Measurements from ENCODE around the gene COL4A1.

The COL4A1 gene

GRCh38 chr13:110248449-110249143 is 58.4 kb downstream of the COL4A1 start:
- no peaks in the 10 kb centered on the region for H3K27me3 ChIP-seq (ENCODE audit: insufficient read depth, insufficient read length)
- no peak for DNase-seq (ENCODE audit: low read depth, low spot score)
- H3K36me3 ChIP-seq (ENCODE audit: insufficient read depth, insufficient read length, low read length), result peaks cover 6% of the 10 kb centered on the region
- no peaks in the 10 kb centered on the region for H3K4me1 ChIP-seq (ENCODE audit: insufficient read depth, insufficient read length)
- TF ChIP-seq SUZ12 (IDR thresholded peaks at IDR 0.05; ENCODE audit: extremely low read depth, insufficient read depth, insufficient read length) (no peak), YY1 (IDR thresholded peaks at IDR 0.05; ENCODE audit: insufficient read depth, insufficient read length) (no peak), ZNF274 (IDR thresholded peaks at IDR 0.05; ENCODE audit: low read depth, low read length) (no peak)
- H3K9ac ChIP-seq (ENCODE audit: insufficient read length, low read depth), result no peak overlapping the region
- no peak overlapping the region for H3K4me3 ChIP-seq (ENCODE audit: insufficient read length, low read depth)
- no peaks in the 10 kb centered on the region for H3K9me3 ChIP-seq (ENCODE audit: insufficient read depth, low read length)

GRCh38 chr13:110246530-110246929 is 60.4 kb downstream of the COL4A1 start:
- H3K9me3 ChIP-seq (ENCODE audit: insufficient read depth, low read length), result no peaks in the 10 kb centered on the region
- no peaks in the 10 kb centered on the region for H3K27me3 ChIP-seq (ENCODE audit: insufficient read depth, insufficient read length)
- peaks cover 6% of the 10 kb centered on the region for H3K36me3 ChIP-seq (ENCODE audit: insufficient read depth, insufficient read length, low read length)
- H3K4me1 ChIP-seq (ENCODE audit: insufficient read depth, insufficient read length), result no peaks in the 10 kb centered on the region
- no peak for DNase-seq (ENCODE audit: low read depth, low spot score)
- TF ChIP-seq SUZ12 (IDR thresholded peaks at IDR 0.05; ENCODE audit: extremely low read depth, insufficient read depth, insufficient read length) (no peak), YY1 (IDR thresholded peaks at IDR 0.05; ENCODE audit: insufficient read depth, insufficient read length) (no peak), ZNF274 (IDR thresholded peaks at IDR 0.05; ENCODE audit: low read depth, low read length) (no peak)
- no peak overlapping the region for H3K4me3 ChIP-seq (ENCODE audit: insufficient read length, low read depth)
- no peak overlapping the region for H3K9ac ChIP-seq (ENCODE audit: insufficient read length, low read depth)

- no peaks in the 10 kb centered on the region for H3K4me1 ChIP-seq (ENCODE audit: insufficient read depth, insufficient read length)
- TF ChIP-seq SUZ12 (IDR thresholded peaks at IDR 0.05; ENCODE audit: extremely low read depth, insufficient read depth, insufficient read length) (no peak), ZNF274 (IDR thresholded peaks at IDR 0.05; ENCODE audit: low read depth, low read length) (no peak), YY1 (IDR thresholded peaks at IDR 0.05; ENCODE audit: insufficient read depth, insufficient read length) (no peak)
- H3K27me3 ChIP-seq (ENCODE audit: insufficient read depth, insufficient read length), result no peaks in the 10 kb centered on the region
- no peaks in the 10 kb centered on the region for H3K9me3 ChIP-seq (ENCODE audit: insufficient read depth, low read length)
- no peak for DNase-seq (ENCODE audit: low read depth, low spot score)
- H3K4me3 ChIP-seq (ENCODE audit: insufficient read length, low read depth), result no peak overlapping the region
- no peak overlapping the region for H3K9ac ChIP-seq (ENCODE audit: insufficient read length, low read depth)
- peaks cover 9% of the 10 kb centered on the region for H3K36me3 ChIP-seq (ENCODE audit: insufficient read depth, insufficient read length, low read length)
These were observed 61.5 kb downstream of the COL4A1 start for GRCh38 chr13:110245416-110245899.

- TF ChIP-seq SUZ12 (IDR thresholded peaks at IDR 0.05; ENCODE audit: extremely low read depth, insufficient read depth, insufficient read length), result no peak
- TF ChIP-seq YY1 (IDR thresholded peaks at IDR 0.05; ENCODE audit: insufficient read depth, insufficient read length), result no peak
- no peak for TF ChIP-seq ZNF274 (IDR thresholded peaks at IDR 0.05; ENCODE audit: low read depth, low read length)
- Histone ChIP-seq H3K36me3 (ENCODE audit: insufficient read depth, insufficient read length, low read length) (peaks cover 12% of the 10 kb centered on the region), H3K4me3 (ENCODE audit: insufficient read length, low read depth) (no peak overlapping the region), H3K9ac (ENCODE audit: insufficient read length, low read depth) (no peak overlapping the region), H3K4me1 (ENCODE audit: insufficient read depth, insufficient read length) (no peaks in the 10 kb centered on the region), H3K9me3 (ENCODE audit: insufficient read depth, low read length) (no peaks in the 10 kb centered on the region), H3K27me3 (ENCODE audit: insufficient read depth, insufficient read length) (no peaks in the 10 kb centered on the region)
- DNase-seq (ENCODE audit: low read depth, low spot score), result no peak
These were observed 62.0 kb downstream of the COL4A1 start for GRCh38 chr13:110244976-110245375.

- H3K9me3 ChIP-seq (ENCODE audit: insufficient read depth, low read length), result no peaks in the 10 kb centered on the region
- no peak overlapping the region for H3K9ac ChIP-seq (ENCODE audit: insufficient read length, low read depth)
- no peak for TF ChIP-seq SUZ12 (IDR thresholded peaks at IDR 0.05; ENCODE audit: extremely low read depth, insufficient read depth, insufficient read length)
- no peaks in the 10 kb centered on the region for H3K4me1 ChIP-seq (ENCODE audit: insufficient read depth, insufficient read length)
- no peak overlapping the region for H3K4me3 ChIP-seq (ENCODE audit: insufficient read length, low read depth)
- no peaks in the 10 kb centered on the region for H3K27me3 ChIP-seq (ENCODE audit: insufficient read depth, insufficient read length)
- H3K36me3 ChIP-seq (ENCODE audit: insufficient read depth, insufficient read length, low read length), result peaks cover 12% of the 10 kb centered on the region
- DNase-seq (ENCODE audit: low read depth, low spot score), result no peak
These were observed 62.7 kb downstream of the COL4A1 start for GRCh38 chr13:110244071-110244830.

- Histone ChIP-seq H3K4me3 (ENCODE audit: insufficient read length, low read depth) (no peak overlapping the region), H3K9me3 (ENCODE audit: insufficient read depth, low read length) (no peaks in the 10 kb centered on the region), H3K4me1 (ENCODE audit: insufficient read depth, insufficient read length) (no peaks in the 10 kb centered on the region), H3K36me3 (ENCODE audit: insufficient read depth, insufficient read length, low read length) (peaks cover 8% of the 10 kb centered on the region), H3K9ac (ENCODE audit: insufficient read length, low read depth) (no peak overlapping the region), H3K27me3 (ENCODE audit: insufficient read depth, insufficient read length) (no peaks in the 10 kb centered on the region)
- TF ChIP-seq ZNF274 (IDR thresholded peaks at IDR 0.05; ENCODE audit: low read depth, low read length) (no peak), YY1 (IDR thresholded peaks at IDR 0.05; ENCODE audit: insufficient read depth, insufficient read length) (no peak), SUZ12 (IDR thresholded peaks at IDR 0.05; ENCODE audit: extremely low read depth, insufficient read depth, insufficient read length) (no peak)
- DNase-seq (ENCODE audit: low read depth, low spot score), result no peak
These were observed 64.3 kb downstream of the COL4A1 start for GRCh38 chr13:110242615-110243014.

- Histone ChIP-seq H3K36me3 (ENCODE audit: insufficient read depth, insufficient read length, low read length) (peaks cover 18% of the 10 kb centered on the region), H3K27me3 (ENCODE audit: insufficient read depth, insufficient read length) (no peaks in the 10 kb centered on the region), H3K9ac (ENCODE audit: insufficient read length, low read depth) (no peak overlapping the region), H3K9me3 (ENCODE audit: insufficient read depth, low read length) (no peaks in the 10 kb centered on the region), H3K4me1 (ENCODE audit: insufficient read depth, insufficient read length) (no peaks in the 10 kb centered on the region), H3K4me3 (ENCODE audit: insufficient read length, low read depth) (no peak overlapping the region)
- TF ChIP-seq YY1 (IDR thresholded peaks at IDR 0.05; ENCODE audit: insufficient read depth, insufficient read length) (no peak), ZNF274 (IDR thresholded peaks at IDR 0.05; ENCODE audit: low read depth, low read length) (no peak), SUZ12 (IDR thresholded peaks at IDR 0.05; ENCODE audit: extremely low read depth, insufficient read depth, insufficient read length) (no peak)
- DNase-seq (ENCODE audit: low read depth, low spot score), result no peak
These were observed 66.0 kb downstream of the COL4A1 start for GRCh38 chr13:110240943-110241342.
